H9 (cell line): ENCODE data around the gene FASLG. TPM values are rescaled to one million over a fixed set of nuclear protein-coding genes. Genes with fewer than 3 reads are reported as not detected.

Experiments
- DNase-seq: peaks from one replicate; pipeline ENCODE4 v3.0.0-alpha.2; 2017
- H2AFZ ChIP-seq: one replicate; pipeline ENCODE4 v1.6.1; 2013; ENCODE audit warnings: mild to moderate bottlenecking, low read length, control low read depth, moderate library complexity
- H2AK5ac ChIP-seq: 2 replicates; pipeline ENCODE4 v1.6.1; 2013; ENCODE audit warnings: low read length, control low read depth, mixed read lengths; ENCODE audit not compliant: insufficient read length
- H2BK120ac ChIP-seq: one replicate; pipeline ENCODE4 v1.6.1; 2013; ENCODE audit warnings: low read depth, mild to moderate bottlenecking, low read length, control low read depth, inconsistent platforms; ENCODE audit not compliant: poor library complexity, severe bottlenecking
- H2BK12ac ChIP-seq: 2 replicates; pipeline ENCODE4 v1.6.1; 2013; ENCODE audit warnings: low read length, control low read depth, mixed read lengths, low read depth; ENCODE audit not compliant: insufficient read length
- H2BK15ac ChIP-seq: 2 replicates; pipeline ENCODE4 v1.6.1; 2013; ENCODE audit warnings: low read depth, low read length, control low read depth
- H2BK20ac ChIP-seq: one replicate; pipeline ENCODE4 v1.6.1; 2013; ENCODE audit warnings: low read depth, mild to moderate bottlenecking, low read length, control low read depth, inconsistent platforms; ENCODE audit not compliant: poor library complexity, severe bottlenecking
- H2BK5ac ChIP-seq: 2 replicates; pipeline ENCODE4 v1.6.1; 2013; ENCODE audit warnings: low read length, control low read depth, mixed read lengths; ENCODE audit not compliant: insufficient read length
- H3K14ac ChIP-seq: 2 replicates; pipeline ENCODE4 v1.6.1; 2013; ENCODE audit warnings: low read length, control low read depth; ENCODE audit not compliant: insufficient read depth
- H3K18ac ChIP-seq: 2 replicates; pipeline ENCODE4 v1.6.1; 2013; ENCODE audit warnings: low read depth, mild to moderate bottlenecking, mixed read lengths, low read length, control low read depth; ENCODE audit not compliant: insufficient read length
- H3K23ac ChIP-seq: 2 replicates; pipeline ENCODE4 v1.6.1; 2013; ENCODE audit warnings: low read length, control low read depth, mixed read lengths, low read depth; ENCODE audit not compliant: insufficient read length
- H3K23me2 ChIP-seq: 2 replicates; pipeline ENCODE4 v1.6.1; 2013; ENCODE audit warnings: low read depth, mild to moderate bottlenecking, mixed read lengths, low read length, control low read depth; ENCODE audit not compliant: insufficient read length, poor library complexity, severe bottlenecking
- H3K27ac ChIP-seq: 2 replicates; pipeline ENCODE4 v1.5.1; 2013; ENCODE audit warnings: low read length, control low read depth, mixed read lengths, low read depth; ENCODE audit not compliant: insufficient read length
- H3K27me3 ChIP-seq: 2 replicates; pipeline ENCODE4 v1.6.1; 2013; ENCODE audit warnings: low read length, control low read depth, inconsistent platforms; ENCODE audit not compliant: insufficient read depth
- H3K4ac ChIP-seq: 2 replicates; pipeline ENCODE4 v1.6.1; 2013; ENCODE audit warnings: low read depth, mild to moderate bottlenecking, control low read depth, inconsistent platforms, low read length, moderate library complexity
- H3K4me1 ChIP-seq: 2 replicates; pipeline ENCODE4 v1.6.1; 2013; ENCODE audit warnings: low read length, control low read depth, inconsistent platforms; ENCODE audit not compliant: insufficient read depth
- H3K4me2 ChIP-seq: 2 replicates; pipeline ENCODE4 v1.6.1; 2013; ENCODE audit warnings: low read length, control low read depth, mixed read lengths; ENCODE audit not compliant: insufficient read length, insufficient read depth
- H3K56ac ChIP-seq: 2 replicates; pipeline ENCODE4 v1.6.1; 2013; ENCODE audit warnings: low read depth, mild to moderate bottlenecking, mixed read lengths, low read length, control low read depth; ENCODE audit not compliant: insufficient read length
- H3K79me1 ChIP-seq: 2 replicates; pipeline ENCODE4 v1.6.1; 2013; ENCODE audit warnings: low read depth, mild to moderate bottlenecking, moderate library complexity, low read length, control low read depth, inconsistent platforms; ENCODE audit not compliant: insufficient read depth, poor library complexity, severe bottlenecking
- H3K79me2 ChIP-seq: 2 replicates; pipeline ENCODE4 v1.6.1; 2013; ENCODE audit warnings: low read length, control low read depth, inconsistent platforms; ENCODE audit not compliant: insufficient read depth
- H3K9ac ChIP-seq: 2 replicates; pipeline ENCODE4 v1.6.1; 2013; ENCODE audit warnings: low read length, control low read depth, mixed read lengths; ENCODE audit not compliant: insufficient read length; ENCODE audit errors: extremely low read depth
- H3K9me3 ChIP-seq: one replicate; pipeline ENCODE4 v1.6.1; 2013; ENCODE audit warnings: low read depth, low read length, inconsistent platforms; ENCODE audit not compliant: control insufficient read depth
- H3T11ph ChIP-seq: one replicate; pipeline ENCODE4 v1.6.1; 2013; ENCODE audit warnings: mild to moderate bottlenecking, low read length, control low read depth, inconsistent platforms
- H4K20me1 ChIP-seq: one replicate; pipeline ENCODE4 v1.6.1; 2013; ENCODE audit not compliant: control insufficient read depth, insufficient read length, insufficient read depth
- H4K5ac ChIP-seq: 2 replicates; pipeline ENCODE4 v1.6.1; 2013; ENCODE audit warnings: low read depth, mild to moderate bottlenecking, mixed read lengths, low read length, control low read depth; ENCODE audit not compliant: insufficient read length
- H4K8ac ChIP-seq: replicated peaks from 2 replicates; pipeline ENCODE4 v1.6.1; 2013; ENCODE audit warnings: low read length, control low read depth, mixed read lengths, low read depth; ENCODE audit not compliant: insufficient read length
- H4K91ac ChIP-seq: 2 replicates; pipeline ENCODE4 v1.6.1; 2013; ENCODE audit warnings: low read depth, mild to moderate bottlenecking, moderate library complexity, mixed read lengths, low read length, control low read depth; ENCODE audit not compliant: insufficient read length
- H3K27ac Mint-ChIP-seq, 3 experiments: 2 replicates in 2 of 3; 3 replicates in 1 of 3; pipeline ENCODE4 v1.8.0; 2020 to 2021; ENCODE audit warnings: mixed read lengths in 3 of 3, mild to moderate bottlenecking in 1 of 3, moderate library complexity in 1 of 3
- H3K27me3 Mint-ChIP-seq: 2 replicates; pipeline ENCODE4 v1.8.0; 2021; ENCODE audit warnings: low read depth, mild to moderate bottlenecking, moderate library complexity, mixed read lengths
- H3K36me3 Mint-ChIP-seq, 3 experiments: 2 replicates in 2 of 3; 3 replicates in 1 of 3; pipeline ENCODE4 v1.8.0; 2020 to 2021; ENCODE audit warnings: low read depth in 3 of 3, mixed read lengths in 3 of 3; ENCODE audit not compliant: insufficient read depth in 1 of 3
- H3K4me1 Mint-ChIP-seq, 2 experiments: 2 replicates each; pipeline ENCODE4 v1.8.0; 2020; ENCODE audit warnings: mixed read lengths in 2 of 2
- H3K4me3 Mint-ChIP-seq, 2 experiments: 2 replicates in 1 of 2; 3 replicates in 1 of 2; pipeline ENCODE4 v1.8.0; 2020 to 2021; ENCODE audit warnings: mild to moderate bottlenecking in 2 of 2, mixed read lengths in 2 of 2, moderate library complexity in 1 of 2
- H3K9me3 Mint-ChIP-seq, 2 experiments: 2 replicates in 1 of 2; 3 replicates in 1 of 2; pipeline ENCODE4 v1.8.0; 2020; ENCODE audit warnings: mild to moderate bottlenecking in 2 of 2, mixed read lengths in 2 of 2, moderate library complexity in 1 of 2
- WGBS: extraction: QIAGEN DNeasy Blood & Tissue Kit; methylation state at CpG from one replicate; pipeline ENCODE4 v1.1.7; 2013; ENCODE audit warnings: missing lambda C conversion rate, low lambda C conversion rate, mixed read lengths; ENCODE audit not compliant: insufficient read length; ENCODE audit errors: extremely low coverage; 5-methylcytosine and 5-hydroxymethylcytosine counted together
- total RNA-seq: library from RNA; stranded (reverse); gene quantifications from 2 replicates; pipeline ENCODE4 v1.2.1, GENCODE V29; 2021
- TF ChIP-seq, protein P1 (sequence below): fragments of 200-600 bp; sonication (generic); conservative IDR thresholded peaks from 3 replicates; pipeline ENCODE4 v1.8.0; 2021; ENCODE audit warnings: antibody characterized with exemption, mild to moderate bottlenecking

Gene FASLG
- total RNA-seq, 1 experiment from 2014 or later, result not detected

- 100% methylated on average over 1 of the region's 4 CpGs for WGBS
- peaks cover 16 to 27% of the 10 kb centered on the region in 2 experiments for H3K9me3 Mint-ChIP-seq
- Histone ChIP-seq H3K23ac (no peak overlapping the region), H3K27ac (no peak overlapping the region), H2BK12ac (no peak overlapping the region), H2AK5ac (no peak overlapping the region), H3K79me1 (no peaks in the 10 kb centered on the region), H4K91ac (no peak overlapping the region), H4K20me1 (no peaks in the 10 kb centered on the region), H3K23me2 (no peaks in the 10 kb centered on the region), H3K56ac (no peak overlapping the region), H3K9me3 (no peaks in the 10 kb centered on the region), H3K27me3 (no peaks in the 10 kb centered on the region), H2BK20ac (no peak overlapping the region), H4K5ac (no peak overlapping the region), H3K4me2 (no peak overlapping the region), H3K4ac (no peak overlapping the region), H3T11ph (no peak overlapping the region), H3K79me2 (no peaks in the 10 kb centered on the region), H2BK120ac (no peak overlapping the region), H3K18ac (no peak overlapping the region), H3K9ac (no peak overlapping the region), H3K14ac (no peak overlapping the region), H4K8ac (no peak overlapping the region), H2AFZ (no peak overlapping the region), H2BK15ac (no peak overlapping the region), H2BK5ac (no peak overlapping the region), H3K4me1 (no peaks in the 10 kb centered on the region)
- H3K36me3 Mint-ChIP-seq, result peaks cover 2 to 12% (median 7%) of the 10 kb centered on the region in 3 experiments
- H3K27me3 Mint-ChIP-seq, result no peaks in the 10 kb centered on the region; the same call in 1 of the 2 replicates
- H3K27ac Mint-ChIP-seq, result no peak overlapping the region
- DNase-seq, result no peak
- TF ChIP-seq, protein P1, sequence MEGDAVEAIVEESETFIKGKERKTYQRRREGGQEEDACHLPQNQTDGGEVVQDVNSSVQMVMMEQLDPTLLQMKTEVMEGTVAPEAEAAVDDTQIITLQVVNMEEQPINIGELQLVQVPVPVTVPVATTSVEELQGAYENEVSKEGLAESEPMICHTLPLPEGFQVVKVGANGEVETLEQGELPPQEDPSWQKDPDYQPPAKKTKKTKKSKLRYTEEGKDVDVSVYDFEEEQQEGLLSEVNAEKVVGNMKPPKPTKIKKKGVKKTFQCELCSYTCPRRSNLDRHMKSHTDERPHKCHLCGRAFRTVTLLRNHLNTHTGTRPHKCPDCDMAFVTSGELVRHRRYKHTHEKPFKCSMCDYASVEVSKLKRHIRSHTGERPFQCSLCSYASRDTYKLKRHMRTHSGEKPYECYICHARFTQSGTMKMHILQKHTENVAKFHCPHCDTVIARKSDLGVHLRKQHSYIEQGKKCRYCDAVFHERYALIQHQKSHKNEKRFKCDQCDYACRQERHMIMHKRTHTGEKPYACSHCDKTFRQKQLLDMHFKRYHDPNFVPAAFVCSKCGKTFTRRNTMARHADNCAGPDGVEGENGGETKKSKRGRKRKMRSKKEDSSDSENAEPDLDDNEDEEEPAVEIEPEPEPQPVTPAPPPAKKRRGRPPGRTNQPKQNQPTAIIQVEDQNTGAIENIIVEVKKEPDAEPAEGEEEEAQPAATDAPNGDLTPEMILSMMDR, result no peak
- no peak overlapping the region for H3K4me3 Mint-ChIP-seq
- peaks cover 2 to 7% of the 10 kb centered on the region in 2 experiments; a peak in 2 of 4 replicates for H3K4me1 Mint-ChIP-seq
These were observed 30.5 kb upstream of the FASLG start for GRCh38 chr1:172628401-172628800.
